Measurements from ENCODE around the gene MAL. TPM values are rescaled to one million over a fixed set of nuclear protein-coding genes. Genes with fewer than 3 reads are reported as not detected.
"Not testable (repeated sequence)": the region's sequence is repeated elsewhere in the genome, so short reads cannot be mapped to it uniquely, and the experiment has no call there.

MAL gene
- total RNA-seq, 1 donor from 2014 or later, result not detected

GRCh38 chr2:95086017-95086416 lies 60.5 kb downstream of the MAL start:
- intact Hi-C loops (cut with micrococcal nuclease), result no loop called here
- Mint-ChIP-seq H3K4me1 (no peaks in the 10 kb centered on the region), H3K4me3 (no peak overlapping the region), H3K9me3 (peaks cover 1% of the 10 kb centered on the region), H3K36me3 (ENCODE audit: low read depth) (peaks cover 58% of the 10 kb centered on the region), H3K27ac (no peak overlapping the region), H3K27me3 (no peaks in the 10 kb centered on the region)
- ChIA-PET CTCF (no interaction called here), POLR2A (no interaction called here)
- no peak for DNase-seq
- ATAC-seq (ENCODE audit: low read depth), result no peak
- no peak for TF ChIP-seq CTCF (IDR thresholded peaks at IDR 0.05)

- ChIA-PET POLR2A (no interaction called here), CTCF (no interaction called here)
- H3K9me3 Mint-ChIP-seq, result peaks cover 1% of the 10 kb centered on the region
- DNase-seq, result no peak
- no peak overlapping the region for H3K4me3 Mint-ChIP-seq
- intact Hi-C loops (cut with micrococcal nuclease), result no loop called here
- H3K4me1 Mint-ChIP-seq, result no peaks in the 10 kb centered on the region
- TF ChIP-seq CTCF (IDR thresholded peaks at IDR 0.05), result no peak
- ATAC-seq (ENCODE audit: low read depth), result no peak
- H3K27ac Mint-ChIP-seq, result no peak overlapping the region
- peaks cover 70% of the 10 kb centered on the region for H3K36me3 Mint-ChIP-seq (ENCODE audit: low read depth)
- H3K27me3 Mint-ChIP-seq, result no peaks in the 10 kb centered on the region
Observed at GRCh38 chr2:95087379-95087778, 61.9 kb downstream of the MAL start.

- ATAC-seq (ENCODE audit: low read depth), result no peak
- Mint-ChIP-seq H3K27me3 (no peaks in the 10 kb centered on the region), H3K27ac (no peak overlapping the region), H3K4me3 (no peak overlapping the region), H3K4me1 (no peaks in the 10 kb centered on the region), H3K36me3 (ENCODE audit: low read depth) (peaks cover 86% of the 10 kb centered on the region), H3K9me3 (no peaks in the 10 kb centered on the region)
- ChIA-PET POLR2A (no interaction called here), CTCF (no interaction called here)
- intact Hi-C loops (cut with micrococcal nuclease), result no loop called here
- TF ChIP-seq CTCF (IDR thresholded peaks at IDR 0.05), result no peak
- DNase-seq, result no peak
Observed at GRCh38 chr2:95091885-95092555, 66.5 kb downstream of the MAL start.

GRCh38 chr2:95098273-95098672 lies 72.8 kb downstream of the MAL start:
- H3K27ac Mint-ChIP-seq; H3K27me3 Mint-ChIP-seq; H3K4me1 Mint-ChIP-seq; DNase-seq; CTCF ChIA-PET; H3K4me3 Mint-ChIP-seq; POLR2A ChIA-PET; H3K9me3 Mint-ChIP-seq; intact Hi-C loops (cut with micrococcal nuclease); ATAC-seq (ENCODE audit: low read depth): not testable (repeated sequence)
- H3K36me3 Mint-ChIP-seq (ENCODE audit: low read depth), result peaks cover 84% of the 10 kb centered on the region

GRCh38 chr2:95099910-95100309 lies 74.4 kb downstream of the MAL start:
- H3K4me3 Mint-ChIP-seq, result no peak overlapping the region
- no peaks in the 10 kb centered on the region for H3K27me3 Mint-ChIP-seq
- ATAC-seq (ENCODE audit: low read depth) (no peak), DNase-seq (no peak)
- no peaks in the 10 kb centered on the region for H3K9me3 Mint-ChIP-seq
- H3K36me3 Mint-ChIP-seq (ENCODE audit: low read depth), result peaks cover 80% of the 10 kb centered on the region
- no peaks in the 10 kb centered on the region for H3K4me1 Mint-ChIP-seq
- CTCF ChIA-PET, result no interaction called here
- POLR2A ChIA-PET, result no interaction called here
- intact Hi-C loops (cut with micrococcal nuclease), result no loop called here
- TF ChIP-seq CTCF (IDR thresholded peaks at IDR 0.05), result no peak
- no peak overlapping the region for H3K27ac Mint-ChIP-seq

Other genes with a start within 250 kb of the MAL start
- gene TEKT4, start 154.3 kb upstream of the MAL start, total RNA-seq, result 0.15 TPM in 1 of 2 replicates, not detected in the other
- 44.4 and 44.9 TPM in 2 replicates for gene MRPS5, start 96.1 kb downstream of the MAL start, total RNA-seq
- 19.0 and 24.7 TPM in 2 replicates for gene ZNF514, start 134.1 kb downstream of the MAL start, total RNA-seq
- 4.9 and 5.3 TPM in 2 replicates for gene ZNF2, start 140.1 kb downstream of the MAL start, total RNA-seq
- gene ZNF892, start 181.8 kb downstream of the MAL start, total RNA-seq, result 4.0 and 4.3 TPM in 2 replicates
- 0.12 and 0.93 TPM in 2 replicates for gene PROM2, start 248.7 kb downstream of the MAL start, total RNA-seq

Measured in activated B cell treated with CpG ODN at 0.5 μM for 24 hours (primary cell).